Caco-2 (cell line): Measurements from ENCODE around the gene TEX264. TPM values are rescaled to one million over a fixed set of nuclear protein-coding genes. Genes with fewer than 3 reads are reported as not detected.

ENCODE experiments used
- BruUV-seq: library from RNA; stranded (reverse); fragments of 400-500 nt; replicated peaks from 2 replicates; lab custom pipeline; 2021; lab: Mats Ljungman, UMichigan
- CTCF ChIA-PET: fragments of 300-600 bp; sonication (Branson Sonifier 250); formaldehyde crosslinking; loops from one replicate; lab custom pipeline; 2022; ENCODE audit warnings: antibody characterized with exemption; lab: Charles Lee
- POLR2A ChIA-PET: fragments of 300-600 bp; sonication (Branson Sonifier 250); formaldehyde crosslinking; loops from one replicate; lab custom pipeline; 2022; ENCODE audit warnings: antibody characterized with exemption; lab: Charles Lee
- DNase-seq, 2 experiments: peaks; one replicate each; pipeline versions ENCODE4 v3.0.0 to v3.0.0-alpha.2; 2020 to 2022
- H3K27me3 ChIP-seq: replicated peaks from 2 replicates; pipeline ENCODE4 v1.6.0; 2011; ENCODE audit warnings: low read length; ENCODE audit not compliant: control insufficient read depth, insufficient read depth
- H3K36me3 ChIP-seq: 2 replicates; pipeline ENCODE4 v1.5.1; 2011; ENCODE audit warnings: low read length; ENCODE audit not compliant: control insufficient read depth, insufficient read depth
- H3K4me1 ChIP-seq: fragments of 250-450 bp; sonication (Bioruptor Pico); 2 replicates; pipeline ENCODE4 v1.5.1; 2020; ENCODE audit warnings: mild to moderate bottlenecking
- H3K4me3 ChIP-seq: 2 replicates; pipeline ENCODE4 v1.5.1; 2011; ENCODE audit warnings: low read depth, mild to moderate bottlenecking, control low read depth, low read length
- H3K9me3 ChIP-seq: fragments of 250-450 bp; sonication (Bioruptor Pico); 2 replicates; pipeline ENCODE4 v1.5.1; 2020; ENCODE audit warnings: mild to moderate bottlenecking, moderate library complexity
- H3K27ac Mint-ChIP-seq: one replicate; pipeline ENCODE4 v1.8.0; 2022; ENCODE audit warnings: mixed read lengths; ENCODE audit not compliant: unreplicated experiment
- H3K27me3 Mint-ChIP-seq: one replicate; pipeline ENCODE4 v1.8.0; 2022; ENCODE audit warnings: mixed read lengths; ENCODE audit not compliant: insufficient read depth, unreplicated experiment
- H3K36me3 Mint-ChIP-seq: one replicate; pipeline ENCODE4 v1.8.0; 2022; ENCODE audit warnings: mild to moderate bottlenecking, mixed read lengths; ENCODE audit not compliant: insufficient read depth, unreplicated experiment
- H3K4me1 Mint-ChIP-seq: one replicate; pipeline ENCODE4 v1.8.0; 2022; ENCODE audit warnings: low read depth, mixed read lengths; ENCODE audit not compliant: unreplicated experiment
- H3K4me3 Mint-ChIP-seq: one replicate; pipeline ENCODE4 v1.8.0; 2022; ENCODE audit warnings: mild to moderate bottlenecking, moderate library complexity, mixed read lengths; ENCODE audit not compliant: unreplicated experiment
- H3K9me3 Mint-ChIP-seq: one replicate; pipeline ENCODE4 v1.8.0; 2022; ENCODE audit warnings: mixed read lengths; ENCODE audit not compliant: unreplicated experiment
- intact Hi-C: fragments of 100-400 bp; cut with micrococcal nuclease; formaldehyde crosslinking; loops from one replicate; pipeline ENCODE4 v1.10.0; 2022; ENCODE audit not compliant: unreplicated experiment
- total RNA-seq: library from RNA; stranded (reverse); gene quantifications from 2 replicates; pipeline ENCODE4 v1.2.3, GENCODE V29; 2022
- TF ChIP-seq, protein P1 (sequence below), 2 experiments: fragments of 200-600 bp in 1 of 2; IDR thresholded peaks; 1 replicate in 1 of 2; 2 replicates in 1 of 2; pipeline versions ENCODE4 v1.5.1 to v1.8.0; 2011 to 2022; ENCODE audit warnings: antibody characterized with exemption in 1 of 2, control low read depth in 1 of 2, inconsistent platforms in 1 of 2, low read depth in 1 of 2, low read length in 1 of 2, mild to moderate bottlenecking in 1 of 2, moderate library complexity in 1 of 2; ENCODE audit not compliant: insufficient read depth in 1 of 2, severe bottlenecking in 1 of 2, unreplicated experiment in 1 of 2

TEX264 gene
- total RNA-seq, 1 experiment from 2014 or later: 37.9 TPM

GRCh38 chr3:51715977-51716294, 44.9 kb downstream of the TEX264 start:
- intact Hi-C loops: no loop called here
- H3K36me3 ChIP-seq: no peaks in the 10 kb centered on the region
- CTCF ChIA-PET: no interaction called here
- no peaks in the 10 kb centered on the region for H3K4me1 Mint-ChIP-seq
- no peak overlapping the region for H3K4me3 Mint-ChIP-seq
- H3K27me3 Mint-ChIP-seq: peaks cover 23% of the 10 kb centered on the region
- BruUV-seq: no TSS peak
- no peaks in the 10 kb centered on the region for H3K9me3 ChIP-seq
- no peaks in the 10 kb centered on the region for H3K4me1 ChIP-seq
- H3K9me3 Mint-ChIP-seq: no peaks in the 10 kb centered on the region
- H3K36me3 Mint-ChIP-seq: no peaks in the 10 kb centered on the region
- TF ChIP-seq, protein P1, sequence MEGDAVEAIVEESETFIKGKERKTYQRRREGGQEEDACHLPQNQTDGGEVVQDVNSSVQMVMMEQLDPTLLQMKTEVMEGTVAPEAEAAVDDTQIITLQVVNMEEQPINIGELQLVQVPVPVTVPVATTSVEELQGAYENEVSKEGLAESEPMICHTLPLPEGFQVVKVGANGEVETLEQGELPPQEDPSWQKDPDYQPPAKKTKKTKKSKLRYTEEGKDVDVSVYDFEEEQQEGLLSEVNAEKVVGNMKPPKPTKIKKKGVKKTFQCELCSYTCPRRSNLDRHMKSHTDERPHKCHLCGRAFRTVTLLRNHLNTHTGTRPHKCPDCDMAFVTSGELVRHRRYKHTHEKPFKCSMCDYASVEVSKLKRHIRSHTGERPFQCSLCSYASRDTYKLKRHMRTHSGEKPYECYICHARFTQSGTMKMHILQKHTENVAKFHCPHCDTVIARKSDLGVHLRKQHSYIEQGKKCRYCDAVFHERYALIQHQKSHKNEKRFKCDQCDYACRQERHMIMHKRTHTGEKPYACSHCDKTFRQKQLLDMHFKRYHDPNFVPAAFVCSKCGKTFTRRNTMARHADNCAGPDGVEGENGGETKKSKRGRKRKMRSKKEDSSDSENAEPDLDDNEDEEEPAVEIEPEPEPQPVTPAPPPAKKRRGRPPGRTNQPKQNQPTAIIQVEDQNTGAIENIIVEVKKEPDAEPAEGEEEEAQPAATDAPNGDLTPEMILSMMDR (IDR thresholded peaks at IDR 0.05; ENCODE audit: insufficient read depth in 1 of 2, low read depth in 1 of 2, low read length in 1 of 2, severe bottlenecking in 1 of 2, unreplicated experiment in 1 of 2): no peak
- H3K4me3 ChIP-seq: no peak overlapping the region
- H3K27me3 ChIP-seq: no peaks in the 10 kb centered on the region; the same call in 1 of the 2 replicates
- no peak overlapping the region for H3K27ac Mint-ChIP-seq
- POLR2A ChIA-PET: no interaction called here
- DNase-seq: no peak

- H3K9me3 ChIP-seq: no peaks in the 10 kb centered on the region
- ChIA-PET POLR2A (interaction anchor here (0.6 kb wide), 1 partner anchor 217 kb away, joined by 15 read pairs; no protein-coding TSS in a partner anchor), CTCF (no interaction called here)
- no TSS peak for BruUV-seq
- intact Hi-C loops: no loop called here
- TF ChIP-seq, protein P1 (IDR thresholded peaks at IDR 0.05; ENCODE audit: insufficient read depth in 1 of 2, low read depth in 1 of 2, low read length in 1 of 2, severe bottlenecking in 1 of 2, unreplicated experiment in 1 of 2): no peak
- DNase-seq: no peak
- Mint-ChIP-seq H3K27ac (no peak overlapping the region), H3K27me3 (peaks cover 23% of the 10 kb centered on the region), H3K4me1 (no peaks in the 10 kb centered on the region), H3K4me3 (no peak overlapping the region), H3K9me3 (no peaks in the 10 kb centered on the region), H3K36me3 (no peaks in the 10 kb centered on the region)
- no peaks in the 10 kb centered on the region for H3K4me1 ChIP-seq
- H3K4me3 ChIP-seq: no peak overlapping the region
- H3K36me3 ChIP-seq: no peaks in the 10 kb centered on the region
- no peaks in the 10 kb centered on the region; the same call in 1 of the 2 replicates for H3K27me3 ChIP-seq
These were observed 45.8 kb downstream of the TEX264 start for GRCh38 chr3:51716805-51717204.

DNA sequence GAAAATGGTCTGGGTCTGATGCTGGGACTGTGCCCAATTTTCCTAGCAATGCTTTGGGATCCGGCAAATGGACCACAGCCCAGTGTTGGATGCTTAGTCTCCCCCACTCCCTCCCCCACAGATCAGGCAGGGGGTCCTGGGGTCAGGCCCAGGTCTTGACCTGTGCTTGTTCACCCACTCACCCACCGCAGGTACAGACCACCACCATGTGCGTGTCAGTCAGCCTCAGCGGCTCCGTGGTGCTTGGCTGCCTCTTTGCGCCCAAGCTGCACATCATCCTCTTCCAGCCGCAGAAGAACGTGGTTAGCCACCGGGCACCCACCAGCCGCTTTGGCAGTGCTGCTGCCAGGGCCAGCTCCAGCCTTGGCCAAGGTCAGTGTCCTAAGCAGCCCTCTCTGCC, 46.4 kb downstream of the TEX264 start:
- H3K27me3 Mint-ChIP-seq: peaks cover 23% of the 10 kb centered on the region
- no peak overlapping the region for H3K27ac Mint-ChIP-seq
- Histone ChIP-seq H3K4me3 (no peak overlapping the region), H3K36me3 (no peaks in the 10 kb centered on the region), H3K9me3 (no peaks in the 10 kb centered on the region), H3K27me3 (no peaks in the 10 kb centered on the region; the same call in 1 of the 2 replicates), H3K4me1 (no peaks in the 10 kb centered on the region)
- H3K4me1 Mint-ChIP-seq: no peaks in the 10 kb centered on the region
- no peak for DNase-seq
- no TSS peak for BruUV-seq
- ChIA-PET CTCF (no interaction called here), POLR2A (no interaction called here)
- no peaks in the 10 kb centered on the region for H3K36me3 Mint-ChIP-seq
- H3K9me3 Mint-ChIP-seq: no peaks in the 10 kb centered on the region
- intact Hi-C loops: no loop called here
- H3K4me3 Mint-ChIP-seq: no peak overlapping the region
- TF ChIP-seq, protein P1 (IDR thresholded peaks at IDR 0.05; ENCODE audit: insufficient read depth in 1 of 2, low read depth in 1 of 2, low read length in 1 of 2, severe bottlenecking in 1 of 2, unreplicated experiment in 1 of 2): no peak
